GM23338 (cell line): ENCODE measurements around the gene C1QTNF9. TPM values are rescaled to one million over a fixed set of nuclear protein-coding genes. Genes with fewer than 3 reads are reported as not detected.

Experiments used
- ATAC-seq: fragments of 200-7000 bp; cut with Tn5 transposase; 3 replicates; pipeline ENCODE4 v1.9.1; 2020
- DNase-seq: peaks from one replicate; pipeline ENCODE4 v3.0.0-alpha.2; 2015; ENCODE audit warnings: low spot score
- H2AFZ ChIP-seq: fragments of 200-600 bp; sonication (generic); 2 replicates; pipeline ENCODE4 v1.8.0; 2016; ENCODE audit warnings: antibody characterized with exemption, mild to moderate bottlenecking, moderate library complexity
- H3F3A ChIP-seq: fragments of 200-600 bp; sonication (generic); replicated peaks from 2 replicates; pipeline ENCODE4 v1.8.0; 2017; ENCODE audit warnings: antibody characterized with exemption, mixed run types, low read depth
- H3K27ac ChIP-seq: fragments of 200-600 bp; sonication (generic); 2 replicates; pipeline ENCODE4 v1.6.1; 2016; ENCODE audit warnings: low read depth
- H3K27me3 ChIP-seq: fragments of 200-600 bp; sonication (generic); 2 replicates; pipeline ENCODE4 v1.8.0; 2016; ENCODE audit warnings: mild to moderate bottlenecking, mixed run types, moderate library complexity; ENCODE audit not compliant: insufficient read depth
- H3K36me3 ChIP-seq: fragments of 200-600 bp; sonication (generic); 2 replicates; pipeline ENCODE4 v1.8.0; 2016; ENCODE audit warnings: mild to moderate bottlenecking; ENCODE audit not compliant: insufficient read depth
- H3K4me1 ChIP-seq: fragments of 200-600 bp; sonication (generic); 2 replicates; pipeline ENCODE4 v1.8.0; 2016; ENCODE audit warnings: mild to moderate bottlenecking, moderate library complexity; ENCODE audit not compliant: insufficient read depth
- H3K4me2 ChIP-seq: fragments of 200-600 bp; sonication (generic); 2 replicates; pipeline ENCODE4 v1.7.1; 2017; ENCODE audit warnings: mixed run types
- H3K4me3 ChIP-seq: fragments of 200-600 bp; sonication (generic); 2 replicates; pipeline ENCODE4 v1.6.1; 2016; ENCODE audit warnings: mixed run types
- H3K79me2 ChIP-seq: fragments of 200-600 bp; sonication (generic); replicated peaks from 2 replicates; pipeline ENCODE4 v1.8.0; 2017; ENCODE audit warnings: mild to moderate bottlenecking; ENCODE audit not compliant: insufficient read depth
- H3K9me2 ChIP-seq: fragments of 200-600 bp; sonication (generic); 2 replicates; pipeline ENCODE4 v1.8.0; 2017; ENCODE audit not compliant: insufficient read depth
- H4K20me1 ChIP-seq: fragments of 200-600 bp; sonication (generic); replicated peaks from 2 replicates; pipeline ENCODE4 v1.8.0; 2017; ENCODE audit warnings: mild to moderate bottlenecking; ENCODE audit not compliant: insufficient read depth
- H3K27ac Mint-ChIP-seq: 2 replicates; pipeline ENCODE4 v1.8.0; 2020; ENCODE audit warnings: inconsistent platforms, mild to moderate bottlenecking, moderate library complexity, mixed read lengths
- H3K27me3 Mint-ChIP-seq: 3 replicates; pipeline ENCODE4 v1.8.0; 2022; ENCODE audit warnings: low read depth, mild to moderate bottlenecking, moderate library complexity, mixed read lengths, inconsistent platforms; ENCODE audit not compliant: insufficient read depth, poor library complexity
- H3K36me3 Mint-ChIP-seq: 3 replicates; pipeline ENCODE4 v1.8.0; 2021; ENCODE audit warnings: low read depth, mild to moderate bottlenecking, inconsistent platforms, moderate library complexity, mixed read lengths
- H3K4me1 Mint-ChIP-seq: 3 replicates; pipeline ENCODE4 v1.8.0; 2020; ENCODE audit warnings: mild to moderate bottlenecking, inconsistent platforms, mixed read lengths
- H3K4me3 Mint-ChIP-seq: 3 replicates; pipeline ENCODE4 v1.8.0; 2021; ENCODE audit warnings: moderate library complexity, mild to moderate bottlenecking, inconsistent platforms, mixed read lengths
- H3K9me3 Mint-ChIP-seq: 3 replicates; pipeline ENCODE4 v1.8.0; 2020; ENCODE audit warnings: moderate library complexity, mild to moderate bottlenecking, inconsistent platforms, mixed read lengths
- CREB1 ChIP-seq: fragments of 250-450 bp; sonication (Bioruptor Pico); IDR thresholded peaks from 2 replicates; pipeline ENCODE4 v1.5.0; 2020; ENCODE audit warnings: low read depth, mild to moderate bottlenecking, moderate library complexity
- ETS1 ChIP-seq: IDR thresholded peaks from 2 replicates; pipeline ENCODE4 v1.6.1; 2016; ENCODE audit warnings: antibody characterized with exemption
- EZH2 ChIP-seq: fragments of 200-600 bp; sonication (generic); IDR thresholded peaks from one replicate; pipeline ENCODE4 v1.8.0; 2017; ENCODE audit warnings: antibody characterized with exemption, mild to moderate bottlenecking, low read depth; ENCODE audit not compliant: unreplicated experiment
- EZH2phosphoT487 ChIP-seq: fragments of 200-600 bp; sonication (generic); IDR thresholded peaks from one replicate; pipeline ENCODE4 v1.8.1; 2018; ENCODE audit warnings: antibody characterized with exemption; ENCODE audit not compliant: unreplicated experiment
- JUNB ChIP-seq: IDR thresholded peaks from one replicate; pipeline ENCODE4 v1.6.1; 2016; ENCODE audit warnings: antibody characterized with exemption; ENCODE audit not compliant: unreplicated experiment
- NANOG ChIP-seq: IDR thresholded peaks from 2 replicates; pipeline ENCODE4 v1.6.1; 2016; ENCODE audit warnings: antibody characterized with exemption, borderline replicate concordance
- POLR2AphosphoS5 ChIP-seq: IDR thresholded peaks from 2 replicates; pipeline ENCODE4 v1.6.1; 2016; ENCODE audit warnings: antibody characterized with exemption, low read depth
- STAT1 ChIP-seq: IDR thresholded peaks from one replicate; pipeline ENCODE4 v1.6.1; 2016; ENCODE audit warnings: antibody characterized with exemption; ENCODE audit not compliant: unreplicated experiment
- polyA plus RNA-seq: library from polyadenylated mRNA; unstranded; fragments of >200 nt; fragmentation: Nextera tagmentation; extraction: Ambion mirVana; gene quantifications from 2 replicates; pipeline ENCODE4 v1.2.1, GENCODE V29; 2016
- total RNA-seq: library from RNA; depleted of rRNA; stranded (reverse); fragments of >200 nt; shearing (Covaris generic); gene quantifications from 2 replicates; pipeline ENCODE4 v1.2.3, GENCODE V29; 2014
- TF ChIP-seq, protein P1 (sequence below): IDR thresholded peaks from one replicate; pipeline ENCODE4 v1.6.1; 2018; ENCODE audit warnings: antibody characterized with exemption; ENCODE audit not compliant: unreplicated experiment
- TF ChIP-seq, protein P2 (sequence below), 2 experiments: fragments of 200-600 bp in 1 of 2; sonication (generic) in 1 of 2; conservative IDR thresholded peaks; 2 replicates each; pipeline versions ENCODE4 v1.5.1 to v1.6.1; 2016 to 2017; ENCODE audit warnings: antibody characterized with exemption in 2 of 2, low read depth in 2 of 2, mild to moderate bottlenecking in 2 of 2, moderate library complexity in 1 of 2

Gene C1QTNF9
- total and polyA plus RNA-seq, 2 experiments from 2014 or later: not detected

GRCh38 chr13:24301911-24302310 is 7.5 kb upstream of the C1QTNF9 start (continued):
- TF ChIP-seq, protein P1, sequence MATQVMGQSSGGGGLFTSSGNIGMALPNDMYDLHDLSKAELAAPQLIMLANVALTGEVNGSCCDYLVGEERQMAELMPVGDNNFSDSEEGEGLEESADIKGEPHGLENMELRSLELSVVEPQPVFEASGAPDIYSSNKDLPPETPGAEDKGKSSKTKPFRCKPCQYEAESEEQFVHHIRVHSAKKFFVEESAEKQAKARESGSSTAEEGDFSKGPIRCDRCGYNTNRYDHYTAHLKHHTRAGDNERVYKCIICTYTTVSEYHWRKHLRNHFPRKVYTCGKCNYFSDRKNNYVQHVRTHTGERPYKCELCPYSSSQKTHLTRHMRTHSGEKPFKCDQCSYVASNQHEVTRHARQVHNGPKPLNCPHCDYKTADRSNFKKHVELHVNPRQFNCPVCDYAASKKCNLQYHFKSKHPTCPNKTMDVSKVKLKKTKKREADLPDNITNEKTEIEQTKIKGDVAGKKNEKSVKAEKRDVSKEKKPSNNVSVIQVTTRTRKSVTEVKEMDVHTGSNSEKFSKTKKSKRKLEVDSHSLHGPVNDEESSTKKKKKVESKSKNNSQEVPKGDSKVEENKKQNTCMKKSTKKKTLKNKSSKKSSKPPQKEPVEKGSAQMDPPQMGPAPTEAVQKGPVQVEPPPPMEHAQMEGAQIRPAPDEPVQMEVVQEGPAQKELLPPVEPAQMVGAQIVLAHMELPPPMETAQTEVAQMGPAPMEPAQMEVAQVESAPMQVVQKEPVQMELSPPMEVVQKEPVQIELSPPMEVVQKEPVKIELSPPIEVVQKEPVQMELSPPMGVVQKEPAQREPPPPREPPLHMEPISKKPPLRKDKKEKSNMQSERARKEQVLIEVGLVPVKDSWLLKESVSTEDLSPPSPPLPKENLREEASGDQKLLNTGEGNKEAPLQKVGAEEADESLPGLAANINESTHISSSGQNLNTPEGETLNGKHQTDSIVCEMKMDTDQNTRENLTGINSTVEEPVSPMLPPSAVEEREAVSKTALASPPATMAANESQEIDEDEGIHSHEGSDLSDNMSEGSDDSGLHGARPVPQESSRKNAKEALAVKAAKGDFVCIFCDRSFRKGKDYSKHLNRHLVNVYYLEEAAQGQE: no peak
- no peak for TF ChIP-seq NANOG
- no peak for TF ChIP-seq ETS1
- no peak for TF ChIP-seq POLR2AphosphoS5

- Histone ChIP-seq H4K20me1 (no peaks in the 10 kb centered on the region), H3F3A (no peaks in the 10 kb centered on the region), H3K27ac (no peak overlapping the region), H3K36me3 (peaks cover 6% of the 10 kb centered on the region), H3K4me3 (no peak overlapping the region), H3K9me2 (no peaks in the 10 kb centered on the region), H2AFZ (no peak overlapping the region), H3K27me3 (no peaks in the 10 kb centered on the region), H3K4me2 (no peak overlapping the region), H3K4me1 (no peaks in the 10 kb centered on the region), H3K79me2 (no peaks in the 10 kb centered on the region)
- peaks cover 4% of the 10 kb centered on the region for H3K27me3 Mint-ChIP-seq
- no peaks in the 10 kb centered on the region for H3K9me3 Mint-ChIP-seq
- no peak overlapping the region for H3K4me3 Mint-ChIP-seq
- DNase-seq: no peak
- peaks cover 9% of the 10 kb centered on the region; the same call in 1 of the 3 replicates for H3K36me3 Mint-ChIP-seq
- no peak for ATAC-seq
- TF ChIP-seq ETS1 (no peak), EZH2 (no peak), CREB1 (CRISPR knock-in tag) (no peak), POLR2AphosphoS5 (no peak), JUNB (no peak), STAT1 (no peak), EZH2phosphoT487 (no peak), NANOG (no peak)
- TF ChIP-seq, protein P2, sequence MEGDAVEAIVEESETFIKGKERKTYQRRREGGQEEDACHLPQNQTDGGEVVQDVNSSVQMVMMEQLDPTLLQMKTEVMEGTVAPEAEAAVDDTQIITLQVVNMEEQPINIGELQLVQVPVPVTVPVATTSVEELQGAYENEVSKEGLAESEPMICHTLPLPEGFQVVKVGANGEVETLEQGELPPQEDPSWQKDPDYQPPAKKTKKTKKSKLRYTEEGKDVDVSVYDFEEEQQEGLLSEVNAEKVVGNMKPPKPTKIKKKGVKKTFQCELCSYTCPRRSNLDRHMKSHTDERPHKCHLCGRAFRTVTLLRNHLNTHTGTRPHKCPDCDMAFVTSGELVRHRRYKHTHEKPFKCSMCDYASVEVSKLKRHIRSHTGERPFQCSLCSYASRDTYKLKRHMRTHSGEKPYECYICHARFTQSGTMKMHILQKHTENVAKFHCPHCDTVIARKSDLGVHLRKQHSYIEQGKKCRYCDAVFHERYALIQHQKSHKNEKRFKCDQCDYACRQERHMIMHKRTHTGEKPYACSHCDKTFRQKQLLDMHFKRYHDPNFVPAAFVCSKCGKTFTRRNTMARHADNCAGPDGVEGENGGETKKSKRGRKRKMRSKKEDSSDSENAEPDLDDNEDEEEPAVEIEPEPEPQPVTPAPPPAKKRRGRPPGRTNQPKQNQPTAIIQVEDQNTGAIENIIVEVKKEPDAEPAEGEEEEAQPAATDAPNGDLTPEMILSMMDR (conservative IDR thresholded peaks at IDR 0.05; ENCODE audit: low read depth in 2 of 2): no peak
- TF ChIP-seq, protein P1: no peak
- no peak overlapping the region for H3K27ac Mint-ChIP-seq
- H3K4me1 Mint-ChIP-seq: no peaks in the 10 kb centered on the region
These were observed 4.8 kb upstream of the C1QTNF9 start for GRCh38 chr13:24304620-24305019.
